ENCODE results near the gene ERC2.

GRCh38 chr3:55521738-55522421 lies 946.4 kb downstream of the ERC2 start:
- TF ChIP-seq, protein P1, sequence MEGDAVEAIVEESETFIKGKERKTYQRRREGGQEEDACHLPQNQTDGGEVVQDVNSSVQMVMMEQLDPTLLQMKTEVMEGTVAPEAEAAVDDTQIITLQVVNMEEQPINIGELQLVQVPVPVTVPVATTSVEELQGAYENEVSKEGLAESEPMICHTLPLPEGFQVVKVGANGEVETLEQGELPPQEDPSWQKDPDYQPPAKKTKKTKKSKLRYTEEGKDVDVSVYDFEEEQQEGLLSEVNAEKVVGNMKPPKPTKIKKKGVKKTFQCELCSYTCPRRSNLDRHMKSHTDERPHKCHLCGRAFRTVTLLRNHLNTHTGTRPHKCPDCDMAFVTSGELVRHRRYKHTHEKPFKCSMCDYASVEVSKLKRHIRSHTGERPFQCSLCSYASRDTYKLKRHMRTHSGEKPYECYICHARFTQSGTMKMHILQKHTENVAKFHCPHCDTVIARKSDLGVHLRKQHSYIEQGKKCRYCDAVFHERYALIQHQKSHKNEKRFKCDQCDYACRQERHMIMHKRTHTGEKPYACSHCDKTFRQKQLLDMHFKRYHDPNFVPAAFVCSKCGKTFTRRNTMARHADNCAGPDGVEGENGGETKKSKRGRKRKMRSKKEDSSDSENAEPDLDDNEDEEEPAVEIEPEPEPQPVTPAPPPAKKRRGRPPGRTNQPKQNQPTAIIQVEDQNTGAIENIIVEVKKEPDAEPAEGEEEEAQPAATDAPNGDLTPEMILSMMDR (IDR thresholded peaks at IDR 0.05): no peak
- TF ChIP-seq POLR2A (IDR thresholded peaks at IDR 0.05): no peak
- no peak for TF ChIP-seq EP300 (IDR thresholded peaks at IDR 0.05)

All from ovary (tissue), 3 donors.